ENCODE results near the gene DIABLO.

DIABLO gene

DNA sequence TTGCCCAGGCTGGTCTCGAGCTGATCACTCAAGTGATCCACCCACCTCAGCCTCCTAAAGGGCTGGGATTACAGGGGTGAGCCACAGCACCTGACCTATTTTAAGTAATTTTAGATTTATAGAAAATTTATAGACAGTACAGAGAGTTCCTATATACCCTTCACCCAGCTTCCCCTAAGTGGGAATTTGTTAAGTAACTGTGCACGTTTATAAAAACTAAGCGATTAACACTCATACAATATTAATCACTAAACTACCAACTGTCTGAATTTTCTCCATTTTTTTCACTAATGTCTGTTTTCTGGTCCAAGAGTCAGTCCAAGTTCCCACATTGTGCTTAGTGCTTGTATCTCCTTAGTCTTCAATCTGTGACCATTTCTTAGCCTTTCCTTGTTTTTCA is 57.4 kb downstream of the DIABLO start:
- DNase-seq (ENCODE audit: low spot score in 2 of 2) = no peak
- in situ Hi-C loops (cut with MboI; ENCODE audit: low sequenced_read_pairs) = no loop called here
- no peaks in the 10 kb centered on the region for H3K4me1 ChIP-seq
- no peak overlapping the region for H3K4me3 ChIP-seq
- H3K36me3 ChIP-seq (replicated peaks) = no peaks in the 10 kb centered on the region
- H3K27me3 ChIP-seq (ENCODE audit: low read depth) = no peaks in the 10 kb centered on the region
- H3K9me3 ChIP-seq = no peaks in the 10 kb centered on the region

DNA sequence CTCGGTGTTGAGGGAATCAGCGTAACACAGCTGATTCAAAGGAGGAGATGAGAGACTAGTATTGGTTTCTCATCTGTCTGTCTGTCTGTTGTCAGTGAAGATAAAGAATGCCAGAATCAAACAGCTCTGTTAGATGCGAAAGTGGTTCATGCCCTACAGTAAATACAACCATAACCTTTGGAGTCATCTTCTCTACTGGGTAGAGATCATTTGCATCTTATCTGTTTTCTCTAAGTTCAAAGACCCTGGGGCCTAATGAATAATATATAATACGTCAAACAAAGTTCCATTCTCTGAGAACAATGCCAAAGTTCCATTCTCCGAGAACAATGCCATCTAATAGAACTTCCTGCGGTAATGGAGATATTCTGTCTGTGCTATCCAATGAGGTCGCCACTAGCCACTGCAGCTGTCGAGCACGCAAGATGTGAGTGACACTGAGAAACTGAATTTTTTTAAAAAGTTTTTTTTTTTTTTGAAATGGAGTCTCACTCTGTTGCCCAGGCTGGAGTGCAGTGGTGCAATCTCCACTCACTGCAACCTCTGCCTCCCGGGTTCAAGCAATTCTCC is 58.4 kb downstream of the DIABLO start:
- DNase-seq (ENCODE audit: low spot score in 2 of 2) = no peak
- Histone ChIP-seq H3K4me3 (no peak overlapping the region), H3K9me3 (no peaks in the 10 kb centered on the region), H3K4me1 (no peaks in the 10 kb centered on the region), H3K36me3 (replicated peaks) (no peaks in the 10 kb centered on the region), H3K27me3 (ENCODE audit: low read depth) (no peaks in the 10 kb centered on the region)
- in situ Hi-C loops (cut with MboI; ENCODE audit: low sequenced_read_pairs) = no loop called here

DNA sequence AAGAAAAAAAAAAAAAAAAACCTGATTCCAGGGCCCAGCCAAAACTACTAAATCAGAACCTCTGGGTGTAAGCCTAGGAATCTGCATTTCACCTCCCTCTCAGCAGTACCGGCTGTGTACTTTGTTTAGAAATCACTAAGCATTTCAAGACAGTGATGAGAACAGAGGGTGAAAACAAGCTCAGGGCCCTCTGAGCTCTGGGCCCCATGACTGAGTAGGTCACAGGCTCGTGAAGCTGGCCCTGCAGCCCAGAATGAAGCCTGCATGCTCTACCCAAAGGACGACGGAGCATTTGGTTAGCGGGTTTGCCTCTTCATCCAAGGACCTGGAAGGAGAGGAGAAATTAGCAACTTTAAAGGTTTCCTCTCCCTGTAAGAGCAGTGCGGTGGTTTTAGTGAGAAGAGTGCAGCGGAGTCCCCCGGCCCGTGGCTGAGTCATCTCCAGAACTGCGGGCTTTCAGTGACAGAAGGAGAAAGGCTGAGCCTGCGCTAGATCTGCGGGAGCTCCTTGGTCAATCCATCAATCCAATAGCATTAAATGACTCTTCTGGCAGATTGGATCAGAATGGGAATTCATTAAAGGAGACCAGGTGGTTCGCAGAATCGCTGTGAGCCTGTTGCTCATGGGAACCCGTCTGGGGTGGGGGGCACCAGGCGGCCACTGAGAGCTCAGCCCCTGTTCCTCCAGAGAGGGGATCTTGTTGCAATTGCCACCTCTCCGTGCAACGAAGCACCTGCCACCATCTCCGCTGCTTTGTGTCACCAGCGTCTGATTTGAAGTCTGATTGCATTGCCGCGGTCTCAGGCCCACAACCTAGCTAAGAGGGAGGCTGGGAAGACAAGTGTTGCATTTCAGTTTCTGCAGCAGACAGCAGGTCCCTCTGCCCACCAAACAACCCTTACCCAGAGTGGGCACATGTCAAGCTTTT is 59.2 kb downstream of the DIABLO start:
- DNase-seq (ENCODE audit: low spot score in 2 of 2) = no peak
- H3K36me3 ChIP-seq (replicated peaks) = no peaks in the 10 kb centered on the region
- in situ Hi-C loops (cut with MboI; ENCODE audit: low sequenced_read_pairs) = no loop called here

DNA sequence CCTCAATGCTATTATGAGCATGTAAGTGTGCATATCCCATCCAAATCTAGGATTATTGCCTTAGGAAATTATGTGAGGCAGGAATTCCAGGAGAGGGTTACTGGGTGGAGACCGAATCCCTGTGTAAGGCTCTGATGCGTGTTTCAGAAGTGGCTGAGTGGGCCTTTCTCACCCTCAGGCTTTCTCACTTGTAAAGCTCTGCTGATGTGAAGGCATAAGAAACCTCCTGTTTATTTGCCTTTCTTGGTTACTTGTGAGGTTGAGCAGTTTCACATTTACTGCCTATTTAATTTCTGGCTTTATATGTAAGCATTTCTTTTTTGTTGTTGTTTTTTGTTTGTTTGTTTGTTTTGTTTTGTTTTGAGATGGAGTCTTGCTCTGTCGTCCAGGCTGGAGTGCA is 62.9 kb downstream of the DIABLO start:
- Histone ChIP-seq H3K4me1 (no peaks in the 10 kb centered on the region), H3K36me3 (replicated peaks) (no peaks in the 10 kb centered on the region)

More for the DNA sequence above, 59.2 kb downstream of the DIABLO start:
- Histone ChIP-seq H3K9me3 (no peaks in the 10 kb centered on the region), H3K4me3 (no peak overlapping the region), H3K27me3 (ENCODE audit: low read depth) (no peaks in the 10 kb centered on the region), H3K4me1 (no peaks in the 10 kb centered on the region)

DNA sequence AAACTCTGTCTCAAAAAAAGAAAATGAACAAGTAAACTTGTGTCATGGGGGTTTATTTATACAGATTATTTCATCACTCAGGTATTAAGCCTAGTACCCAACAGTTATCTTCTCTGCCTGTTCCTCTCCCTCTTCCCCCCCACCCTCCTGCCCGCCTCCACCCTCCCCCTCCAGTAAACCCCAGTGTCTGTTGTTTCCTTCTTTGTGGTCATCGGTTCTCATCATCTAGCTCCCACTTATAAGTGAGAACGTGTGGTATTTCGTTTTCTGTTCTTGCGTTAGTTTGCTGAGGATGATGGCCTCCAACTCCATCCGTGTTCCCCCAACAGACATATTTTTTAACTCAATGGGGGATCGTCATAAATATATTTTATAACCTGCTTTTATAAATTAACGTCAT is 64.2 kb downstream of the DIABLO start:
- Histone ChIP-seq H3K36me3 (replicated peaks) (no peaks in the 10 kb centered on the region), H3K9me3 (no peaks in the 10 kb centered on the region), H3K4me1 (no peaks in the 10 kb centered on the region), H3K27me3 (ENCODE audit: low read depth) (no peaks in the 10 kb centered on the region), H3K4me3 (no peak overlapping the region)
- DNase-seq (ENCODE audit: low spot score in 2 of 2) = no peak
- in situ Hi-C loops (cut with MboI; ENCODE audit: low sequenced_read_pairs) = no loop called here

More for the DNA sequence above, 62.9 kb downstream of the DIABLO start:
- Histone ChIP-seq H3K9me3 (no peaks in the 10 kb centered on the region), H3K27me3 (ENCODE audit: low read depth) (no peaks in the 10 kb centered on the region), H3K4me3 (no peak overlapping the region)
- DNase-seq (ENCODE audit: low spot score in 2 of 2) = no peak
- in situ Hi-C loops (cut with MboI; ENCODE audit: low sequenced_read_pairs) = no loop called here

DNA sequence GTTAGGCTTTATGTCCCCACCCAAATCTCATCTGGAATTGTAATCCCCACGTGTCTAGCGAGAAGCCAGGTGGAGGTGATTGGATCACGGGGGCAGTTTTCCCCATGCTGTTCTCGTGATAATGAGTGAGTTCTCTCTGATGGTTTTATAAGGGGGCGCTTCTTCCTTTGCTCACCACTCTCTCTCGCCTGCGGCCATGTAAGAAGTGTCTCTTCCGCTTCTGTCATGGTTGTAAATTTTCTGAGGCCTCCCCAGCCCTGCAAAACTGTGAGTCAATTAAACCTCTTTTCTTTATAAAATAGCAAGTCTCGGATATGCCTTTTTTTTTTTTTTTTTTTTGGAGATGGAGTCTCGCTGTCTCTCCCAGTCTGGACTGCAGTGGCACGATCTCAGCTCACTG is 65.1 kb downstream of the DIABLO start:
- Histone ChIP-seq H3K27me3 (ENCODE audit: low read depth) (no peaks in the 10 kb centered on the region), H3K4me1 (no peaks in the 10 kb centered on the region), H3K36me3 (replicated peaks) (no peaks in the 10 kb centered on the region), H3K9me3 (no peaks in the 10 kb centered on the region), H3K4me3 (no peak overlapping the region)
- in situ Hi-C loops (cut with MboI; ENCODE audit: low sequenced_read_pairs) = no loop called here
- DNase-seq (ENCODE audit: low spot score in 2 of 2) = no peak

DNA sequence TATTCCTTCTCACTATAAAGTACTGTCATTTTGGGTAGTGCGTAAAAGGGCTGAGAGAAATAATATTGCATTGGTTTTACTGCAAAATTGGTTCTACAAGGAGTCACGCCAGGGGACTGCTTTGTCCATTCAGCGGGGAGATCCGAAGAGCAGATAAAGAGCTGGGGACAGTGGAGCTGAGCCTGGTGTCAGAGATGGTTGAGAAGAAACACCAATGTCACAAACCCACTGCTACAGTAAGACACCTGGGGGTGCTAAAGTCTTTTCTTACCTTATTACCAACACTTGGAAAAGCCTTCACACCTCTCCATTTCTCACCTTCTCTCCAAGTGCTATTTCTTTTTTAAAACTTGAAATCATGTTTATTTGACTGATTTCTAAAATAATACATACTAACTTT is 66.0 kb downstream of the DIABLO start:
- in situ Hi-C loops (cut with MboI; ENCODE audit: low sequenced_read_pairs) = no loop called here
- no peaks in the 10 kb centered on the region for H3K27me3 ChIP-seq (ENCODE audit: low read depth)
- H3K4me1 ChIP-seq = no peaks in the 10 kb centered on the region
- H3K9me3 ChIP-seq = no peaks in the 10 kb centered on the region
- no peaks in the 10 kb centered on the region for H3K36me3 ChIP-seq (replicated peaks)
- H3K4me3 ChIP-seq = no peak overlapping the region
- no peak for DNase-seq (ENCODE audit: low spot score in 2 of 2)

DNA sequence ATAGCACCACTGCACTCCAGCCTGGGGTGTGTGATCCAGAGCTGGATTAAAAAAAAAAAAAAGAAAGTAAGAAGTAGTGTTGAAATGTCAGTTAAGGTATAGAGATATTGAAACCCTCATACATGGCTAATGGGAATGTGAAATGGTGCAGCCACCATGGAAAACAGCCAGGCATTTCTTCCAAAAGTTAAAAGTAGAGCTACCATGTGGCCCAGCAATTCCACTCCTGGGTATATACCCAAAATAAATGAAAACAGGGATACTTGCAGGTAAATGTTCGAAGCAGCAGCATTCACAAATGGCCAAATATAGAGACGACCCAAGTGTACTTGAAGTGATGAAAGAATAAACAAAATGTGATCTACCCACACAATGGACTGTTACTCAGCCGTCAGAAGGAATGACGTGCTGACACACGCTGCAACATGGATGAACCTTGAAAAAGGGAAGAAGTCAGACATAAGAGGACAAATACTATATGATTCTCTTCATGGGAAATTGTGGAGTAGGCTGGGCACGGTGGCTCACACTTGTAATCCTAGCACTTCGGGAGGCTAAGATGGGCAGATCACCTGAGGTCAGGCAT is 67.1 kb downstream of the DIABLO start:
- H3K4me3 ChIP-seq = no peak overlapping the region
- no peaks in the 10 kb centered on the region for H3K27me3 ChIP-seq (ENCODE audit: low read depth)
- no peak for DNase-seq (ENCODE audit: low spot score in 2 of 2)
- no peaks in the 10 kb centered on the region for H3K4me1 ChIP-seq
- no peaks in the 10 kb centered on the region for H3K36me3 ChIP-seq (replicated peaks)
- H3K9me3 ChIP-seq = no peaks in the 10 kb centered on the region
- in situ Hi-C loops (cut with MboI; ENCODE audit: low sequenced_read_pairs) = no loop called here

All from HAP-1 (cell line).